Transverse colon (tissue), 4 donors: ENCODE results near the gene HNRNPL.

ENCODE experiments used
- POLR2A ChIP-seq: fragments of 450-650 bp; IDR thresholded peaks from one replicate; pipeline ENCODE4 v1.6.1; 2016; ENCODE audit warnings: antibody characterized with exemption, mild to moderate bottlenecking, moderate library complexity
- POLR2AphosphoS5 ChIP-seq, 3 donors: sonication (generic); formaldehyde crosslinking; IDR thresholded peaks; one replicate each; pipeline ENCODE4 v1.6.1; 2016; ENCODE audit warnings: antibody characterized with exemption in 3 of 3
- TF ChIP-seq, protein P1 (sequence below), 5 experiments: fragments of 200-600 bp in 3 of 5; fragments of 450-650 bp in 2 of 5; sonication (generic) in 3 of 5; IDR thresholded peaks; 1 replicate in 2 of 5; 2 replicates in 3 of 5; pipeline ENCODE4 v1.5.1; 2016 to 2017; ENCODE audit warnings: antibody characterized with exemption in 5 of 5, inconsistent platforms in 3 of 5, mild to moderate bottlenecking in 2 of 5, moderate library complexity in 1 of 5

DNA sequence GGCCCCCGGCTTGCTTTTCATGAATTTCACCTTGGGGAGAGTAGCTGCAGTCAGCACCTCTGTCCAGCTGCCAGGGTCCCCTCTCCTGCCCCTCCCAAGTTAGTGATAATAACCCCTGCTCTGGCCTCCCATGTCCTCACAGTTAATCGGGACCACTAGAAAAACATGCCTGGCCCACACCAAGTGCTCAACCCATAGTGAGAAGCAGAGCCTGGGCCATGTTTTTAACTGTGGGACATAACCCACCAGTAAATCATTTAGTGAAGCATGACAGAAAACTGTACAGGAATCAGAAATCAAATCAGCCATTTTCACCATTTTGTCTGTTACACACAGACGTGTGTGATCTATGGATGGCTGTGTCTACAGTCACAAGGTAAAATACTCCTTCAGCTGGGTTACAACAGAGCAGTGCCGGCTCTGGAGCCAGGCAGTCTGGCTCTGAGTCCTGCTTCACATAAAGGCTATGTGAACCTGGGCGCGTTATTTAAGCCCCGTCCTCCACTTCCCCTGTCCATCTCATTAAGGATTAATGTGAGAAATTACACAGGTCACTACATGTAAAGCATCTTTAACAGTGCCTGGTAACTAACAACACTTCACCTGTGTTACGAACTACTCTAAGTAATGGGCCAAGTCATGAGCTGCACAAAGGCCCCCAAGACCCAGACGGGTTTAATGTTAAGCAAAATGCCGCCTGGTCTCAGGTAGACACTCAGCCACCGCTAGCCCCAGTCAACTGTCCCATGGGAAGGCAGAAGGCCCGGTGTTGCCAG is 10.6 kb downstream of the HNRNPL start:
- TF ChIP-seq, protein P1, sequence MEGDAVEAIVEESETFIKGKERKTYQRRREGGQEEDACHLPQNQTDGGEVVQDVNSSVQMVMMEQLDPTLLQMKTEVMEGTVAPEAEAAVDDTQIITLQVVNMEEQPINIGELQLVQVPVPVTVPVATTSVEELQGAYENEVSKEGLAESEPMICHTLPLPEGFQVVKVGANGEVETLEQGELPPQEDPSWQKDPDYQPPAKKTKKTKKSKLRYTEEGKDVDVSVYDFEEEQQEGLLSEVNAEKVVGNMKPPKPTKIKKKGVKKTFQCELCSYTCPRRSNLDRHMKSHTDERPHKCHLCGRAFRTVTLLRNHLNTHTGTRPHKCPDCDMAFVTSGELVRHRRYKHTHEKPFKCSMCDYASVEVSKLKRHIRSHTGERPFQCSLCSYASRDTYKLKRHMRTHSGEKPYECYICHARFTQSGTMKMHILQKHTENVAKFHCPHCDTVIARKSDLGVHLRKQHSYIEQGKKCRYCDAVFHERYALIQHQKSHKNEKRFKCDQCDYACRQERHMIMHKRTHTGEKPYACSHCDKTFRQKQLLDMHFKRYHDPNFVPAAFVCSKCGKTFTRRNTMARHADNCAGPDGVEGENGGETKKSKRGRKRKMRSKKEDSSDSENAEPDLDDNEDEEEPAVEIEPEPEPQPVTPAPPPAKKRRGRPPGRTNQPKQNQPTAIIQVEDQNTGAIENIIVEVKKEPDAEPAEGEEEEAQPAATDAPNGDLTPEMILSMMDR (IDR thresholded peaks at IDR 0.05), result no peak
- TF ChIP-seq POLR2A, result no peak
- no peak for TF ChIP-seq POLR2AphosphoS5 (IDR thresholded peaks at IDR 0.05)
